Mucosa of rectum (tissue), 2 donors: ENCODE results near the gene LRMDA.

ENCODE experiments used
- H3K27ac ChIP-seq, 2 donors: one replicate each; pipeline ENCODE4 v1.7.0; 2013; ENCODE audit warnings: inconsistent platforms in 2 of 2, low read depth in 2 of 2, low read length in 2 of 2
- H3K27me3 ChIP-seq, 2 donors: one replicate each; pipeline ENCODE4 v1.7.0; 2013; ENCODE audit warnings: low read length in 2 of 2; ENCODE audit not compliant: control insufficient read depth in 2 of 2, insufficient read depth in 2 of 2
- H3K36me3 ChIP-seq, 2 donors: one replicate each; pipeline ENCODE4 v1.7.0; 2013; ENCODE audit warnings: low read length in 2 of 2; ENCODE audit not compliant: control insufficient read depth in 2 of 2, insufficient read depth in 2 of 2
- H3K4me1 ChIP-seq, 2 donors: one replicate each; pipeline ENCODE4 v1.7.0; 2013; ENCODE audit warnings: low read length in 2 of 2, mild to moderate bottlenecking in 1 of 2; ENCODE audit not compliant: control insufficient read depth in 2 of 2, insufficient read depth in 2 of 2
- H3K4me3 ChIP-seq, 2 donors: one replicate each; pipeline ENCODE4 v1.7.0; 2013; ENCODE audit warnings: low read length in 2 of 2
- H3K9ac ChIP-seq, 2 donors: one replicate each; pipeline ENCODE4 v1.7.0; 2013; ENCODE audit warnings: low read length in 2 of 2, low read depth in 1 of 2, mild to moderate bottlenecking in 1 of 2
- H3K9me3 ChIP-seq, 2 donors: one replicate each; pipeline ENCODE4 v1.7.0; 2013; ENCODE audit warnings: low read length in 2 of 2; ENCODE audit not compliant: control insufficient read depth in 2 of 2
- donor health status: healthy.
- donor health status: Normal muscosa, but diverticular disease.

Gene LRMDA

GRCh38 chr10:76336213-76336963 lies 905.0 kb downstream of the LRMDA start:
- no peak overlapping the region for H3K4me3 ChIP-seq
- no peaks in the 10 kb centered on the region for H3K27me3 ChIP-seq
- peaks cover 4 to 18% of the 10 kb centered on the region in 2 donors for H3K4me1 ChIP-seq
- no peaks in the 10 kb centered on the region for H3K36me3 ChIP-seq
- no peaks in the 10 kb centered on the region for H3K9me3 ChIP-seq
- peak overlapping the region; percentile 19 to 44 for H3K27ac ChIP-seq
- H3K9ac ChIP-seq, result no peak overlapping the region

- Histone ChIP-seq H3K4me1 (peaks cover 4 to 20% of the 10 kb centered on the region in 2 donors), H3K9me3 (no peaks in the 10 kb centered on the region), H3K9ac (no peak overlapping the region), H3K27ac (no peak overlapping the region), H3K27me3 (no peaks in the 10 kb centered on the region), H3K4me3 (no peak overlapping the region), H3K36me3 (no peaks in the 10 kb centered on the region)
These were observed 906.2 kb downstream of the LRMDA start for GRCh38 chr10:76337641-76338040.

GRCh38 chr10:76338187-76338586 lies 906.8 kb downstream of the LRMDA start:
- Histone ChIP-seq H3K27ac (no peak overlapping the region), H3K36me3 (no peaks in the 10 kb centered on the region), H3K9me3 (no peaks in the 10 kb centered on the region), H3K4me3 (no peak overlapping the region), H3K4me1 (peaks cover 4 to 20% of the 10 kb centered on the region in 2 donors), H3K9ac (no peak overlapping the region), H3K27me3 (no peaks in the 10 kb centered on the region)

- Histone ChIP-seq H3K9ac (no peak overlapping the region), H3K4me1 (peaks cover 4 to 10% of the 10 kb centered on the region in 2 donors), H3K27me3 (no peaks in the 10 kb centered on the region), H3K27ac (no peak overlapping the region), H3K36me3 (no peaks in the 10 kb centered on the region), H3K4me3 (no peak overlapping the region), H3K9me3 (no peaks in the 10 kb centered on the region)
These were observed 910.3 kb downstream of the LRMDA start for GRCh38 chr10:76341740-76342139.

- Histone ChIP-seq H3K4me1 (peaks cover 0 to 3% of the 10 kb centered on the region in 2 donors), H3K36me3 (no peaks in the 10 kb centered on the region), H3K9ac (no peak overlapping the region), H3K9me3 (no peaks in the 10 kb centered on the region), H3K4me3 (no peak overlapping the region), H3K27me3 (no peaks in the 10 kb centered on the region), H3K27ac (no peak overlapping the region)
These were observed 911.6 kb downstream of the LRMDA start for GRCh38 chr10:76342996-76343395.

- no peaks in the 10 kb centered on the region for H3K4me1 ChIP-seq
- H3K27me3 ChIP-seq, result no peaks in the 10 kb centered on the region
- H3K9ac ChIP-seq, result no peak overlapping the region
- no peak overlapping the region for H3K27ac ChIP-seq
- H3K9me3 ChIP-seq, result no peaks in the 10 kb centered on the region
- H3K4me3 ChIP-seq, result no peak overlapping the region
- no peaks in the 10 kb centered on the region for H3K36me3 ChIP-seq
These were observed 916.4 kb downstream of the LRMDA start for GRCh38 chr10:76347832-76348231.

- H3K9me3 ChIP-seq, result no peaks in the 10 kb centered on the region
- H3K27me3 ChIP-seq, result no peaks in the 10 kb centered on the region
- H3K9ac ChIP-seq, result no peak overlapping the region
- no peak overlapping the region for H3K27ac ChIP-seq
- no peak overlapping the region for H3K4me3 ChIP-seq
- H3K4me1 ChIP-seq, result no peaks in the 10 kb centered on the region
- H3K36me3 ChIP-seq, result no peaks in the 10 kb centered on the region
These were observed 919.2 kb downstream of the LRMDA start for GRCh38 chr10:76350583-76350982.

GRCh38 chr10:76352300-76352699 lies 920.9 kb downstream of the LRMDA start:
- Histone ChIP-seq H3K27ac (no peak overlapping the region), H3K4me1 (no peaks in the 10 kb centered on the region), H3K4me3 (no peak overlapping the region)

GRCh38 chr10:76353237-76353851 lies 921.9 kb downstream of the LRMDA start:
- Histone ChIP-seq H3K4me3 (no peak overlapping the region), H3K9me3 (no peaks in the 10 kb centered on the region), H3K36me3 (no peaks in the 10 kb centered on the region), H3K4me1 (no peaks in the 10 kb centered on the region), H3K9ac (no peak overlapping the region), H3K27me3 (no peaks in the 10 kb centered on the region), H3K27ac (no peak overlapping the region)

More at GRCh38 chr10:76352300-76352699, 920.9 kb downstream of the LRMDA start:
- no peaks in the 10 kb centered on the region for H3K36me3 ChIP-seq
- H3K27me3 ChIP-seq, result no peaks in the 10 kb centered on the region
- no peaks in the 10 kb centered on the region for H3K9me3 ChIP-seq
- H3K9ac ChIP-seq, result no peak overlapping the region

- no peak overlapping the region for H3K9ac ChIP-seq
- no peaks in the 10 kb centered on the region for H3K36me3 ChIP-seq
- H3K9me3 ChIP-seq, result no peaks in the 10 kb centered on the region
- no peaks in the 10 kb centered on the region for H3K27me3 ChIP-seq
- no peak overlapping the region for H3K4me3 ChIP-seq
- H3K4me1 ChIP-seq, result no peaks in the 10 kb centered on the region
- H3K27ac ChIP-seq, result no peak overlapping the region
These were observed 922.9 kb downstream of the LRMDA start for GRCh38 chr10:76354212-76354738.
